SH-SY5Y (cell line): ENCODE measurements around the gene IP6K3.

Experiments used
- GATA2 ChIP-seq: IDR thresholded peaks from 2 replicates; pipeline ENCODE4 v1.6.1; 2011; ENCODE audit warnings: mild to moderate bottlenecking, low read depth, low read length
- GATA3 ChIP-seq: IDR thresholded peaks from 2 replicates; pipeline ENCODE4 v1.6.1; 2011; ENCODE audit warnings: low read depth, mild to moderate bottlenecking, low read length, moderate library complexity

DNA sequence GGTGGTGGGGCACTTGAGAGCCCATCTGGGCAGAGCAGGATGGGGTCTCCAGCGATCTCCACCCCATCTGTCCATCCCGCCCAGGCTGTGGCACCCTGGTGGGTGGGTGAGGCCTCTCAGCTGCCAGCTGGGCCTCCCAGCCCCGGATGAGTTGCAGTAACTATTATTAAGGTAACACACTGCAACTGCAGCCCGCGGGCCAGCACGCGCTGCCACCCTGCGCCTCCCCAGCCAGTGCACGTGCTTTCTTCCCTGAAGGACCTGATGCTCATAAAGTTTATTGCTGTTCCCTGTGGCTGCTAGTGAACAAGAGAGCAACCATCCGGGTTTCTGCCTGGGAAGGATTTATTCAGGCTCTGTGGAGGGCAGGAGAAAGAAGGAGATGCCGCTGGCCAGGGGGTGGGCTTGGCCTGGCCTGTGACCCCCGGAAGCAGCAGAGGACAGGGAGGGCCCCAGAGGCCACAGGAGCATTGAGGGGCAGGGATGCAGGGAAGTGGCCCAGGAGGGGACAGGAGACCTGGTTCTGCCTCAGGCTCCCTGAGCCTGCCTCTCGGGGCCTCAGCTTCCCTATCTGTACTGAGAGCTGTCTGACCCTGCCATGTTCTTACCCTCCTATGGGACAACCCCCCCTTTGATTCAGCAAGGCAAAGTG, 1.7 kb downstream of the IP6K3 start:
- TF ChIP-seq GATA2 (no peak), GATA3 (no peak)
